OCI-LY1 (cell line): ENCODE measurements around the gene NBL1.

Source experiments
- H2AFZ ChIP-seq: fragments of 200-600 bp; sonication (generic), shearing (Covaris generic); 2 replicates; pipeline ENCODE4 v1.6.0; 2014; ENCODE audit warnings: antibody characterized with exemption, mild to moderate bottlenecking, low read length
- H3F3A ChIP-seq: fragments of 200-600 bp; sonication (generic), shearing (Covaris generic); 2 replicates; pipeline ENCODE4 v1.6.0; 2014; ENCODE audit warnings: mild to moderate bottlenecking, antibody characterized with exemption, low read length, moderate library complexity; ENCODE audit not compliant: insufficient read depth
- H3K27ac ChIP-seq: fragments of 200-600 bp; sonication (generic); 2 replicates; pipeline ENCODE4 v1.5.1; 2014; ENCODE audit warnings: low read length, mixed run types, mild to moderate bottlenecking, low read depth; ENCODE audit not compliant: poor library complexity, severe bottlenecking
- H3K27me3 ChIP-seq: fragments of 200-600 bp; sonication (generic); 2 replicates; pipeline ENCODE4 v1.6.0; 2014; ENCODE audit warnings: antibody characterized with exemption, mild to moderate bottlenecking, low read length, moderate library complexity; ENCODE audit not compliant: insufficient read depth
- H3K36me3 ChIP-seq: fragments of 200-600 bp; sonication (generic); 2 replicates; pipeline ENCODE4 v1.6.1; 2014; ENCODE audit warnings: mild to moderate bottlenecking, antibody characterized with exemption, low read length, moderate library complexity, mixed read lengths; ENCODE audit not compliant: insufficient read depth
- H3K4me1 ChIP-seq: fragments of 200-600 bp; sonication (generic); 2 replicates; pipeline ENCODE4 v1.5.1; 2014; ENCODE audit warnings: mild to moderate bottlenecking, low read length, moderate library complexity; ENCODE audit not compliant: insufficient read depth, severe bottlenecking
- H3K4me2 ChIP-seq: fragments of 200-600 bp; sonication (generic), shearing (Covaris generic); 2 replicates; pipeline ENCODE4 v1.6.1; 2014; ENCODE audit warnings: low read length
- H3K4me3 ChIP-seq: fragments of 200-600 bp; sonication (generic); 2 replicates; pipeline ENCODE4 v1.5.1; 2014; ENCODE audit warnings: low read length, low read depth, mild to moderate bottlenecking, mixed read lengths; ENCODE audit not compliant: poor library complexity, severe bottlenecking
- H3K79me2 ChIP-seq: fragments of 200-600 bp; shearing (Covaris generic); 2 replicates; pipeline ENCODE4 v1.6.1; 2016; ENCODE audit warnings: mixed run types, low read length, mixed read lengths; ENCODE audit not compliant: insufficient read depth
- H3K9ac ChIP-seq: fragments of 200-600 bp; sonication (generic), shearing (Covaris generic); 2 replicates; pipeline ENCODE4 v1.6.1; 2014; ENCODE audit warnings: mild to moderate bottlenecking, low read length, mixed read lengths
- H3K9me2 ChIP-seq: fragments of 200-600 bp; sonication (generic), shearing (Covaris generic); 2 replicates; pipeline ENCODE4 v1.6.1; 2014; ENCODE audit warnings: low read depth, mild to moderate bottlenecking, low read length, mixed read lengths
- H3K9me3 ChIP-seq: fragments of 200-600 bp; shearing (Covaris generic); 2 replicates; pipeline ENCODE4 v1.6.1; 2014; ENCODE audit warnings: low read length, mixed read lengths
- H4K20me1 ChIP-seq: fragments of 200-600 bp; sonication (generic), shearing (Covaris generic); 2 replicates; pipeline ENCODE4 v1.6.0; 2016; ENCODE audit warnings: mild to moderate bottlenecking, low read length; ENCODE audit not compliant: insufficient read depth
- EZH2 ChIP-seq: fragments of 200-600 bp; sonication (generic), shearing (Covaris generic); IDR thresholded peaks from 2 replicates; pipeline ENCODE4 v1.8.0; 2017; ENCODE audit warnings: borderline replicate concordance, mixed run types, mild to moderate bottlenecking, antibody characterized with exemption, low read length, moderate library complexity, mixed read lengths
- TF ChIP-seq, protein P1 (sequence below): fragments of 200-600 bp; sonication (generic), shearing (Covaris generic); IDR thresholded peaks from 2 replicates; pipeline ENCODE4 v1.5.1; 2017; ENCODE audit warnings: mild to moderate bottlenecking, antibody characterized with exemption, low read length, moderate library complexity, mixed read lengths

Gene NBL1

DNA sequence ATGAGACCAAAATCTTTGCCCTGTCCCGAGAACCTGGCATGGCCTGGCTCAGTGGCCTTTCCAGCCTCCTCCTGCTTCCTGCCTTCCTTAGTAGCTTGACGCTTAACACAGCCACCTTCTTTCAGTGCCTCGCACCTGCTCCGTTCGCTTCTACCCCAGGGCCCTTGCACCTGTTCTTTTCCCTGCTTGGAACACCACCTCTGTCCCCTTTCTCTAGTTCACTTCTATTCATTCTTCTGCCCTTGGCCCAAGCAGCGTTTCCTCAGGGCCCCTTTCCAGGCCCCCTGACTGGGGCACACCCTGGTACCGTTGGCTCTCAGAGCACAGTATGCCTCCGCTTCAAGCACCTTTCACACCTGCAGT is 11.6 kb downstream of the NBL1 start:
- Histone ChIP-seq H3K9me3 (no peaks in the 10 kb centered on the region), H3K27ac (no peak overlapping the region), H3F3A (no peaks in the 10 kb centered on the region), H3K4me2 (no peak overlapping the region), H3K4me3 (no peak overlapping the region), H3K9ac (no peak overlapping the region), H4K20me1 (no peaks in the 10 kb centered on the region), H3K4me1 (peaks cover 10% of the 10 kb centered on the region), H3K9me2 (no peaks in the 10 kb centered on the region), H3K79me2 (no peaks in the 10 kb centered on the region), H2AFZ (no peak overlapping the region), H3K36me3 (no peaks in the 10 kb centered on the region), H3K27me3 (no peaks in the 10 kb centered on the region)
- no peak for TF ChIP-seq EZH2
- TF ChIP-seq, protein P1, sequence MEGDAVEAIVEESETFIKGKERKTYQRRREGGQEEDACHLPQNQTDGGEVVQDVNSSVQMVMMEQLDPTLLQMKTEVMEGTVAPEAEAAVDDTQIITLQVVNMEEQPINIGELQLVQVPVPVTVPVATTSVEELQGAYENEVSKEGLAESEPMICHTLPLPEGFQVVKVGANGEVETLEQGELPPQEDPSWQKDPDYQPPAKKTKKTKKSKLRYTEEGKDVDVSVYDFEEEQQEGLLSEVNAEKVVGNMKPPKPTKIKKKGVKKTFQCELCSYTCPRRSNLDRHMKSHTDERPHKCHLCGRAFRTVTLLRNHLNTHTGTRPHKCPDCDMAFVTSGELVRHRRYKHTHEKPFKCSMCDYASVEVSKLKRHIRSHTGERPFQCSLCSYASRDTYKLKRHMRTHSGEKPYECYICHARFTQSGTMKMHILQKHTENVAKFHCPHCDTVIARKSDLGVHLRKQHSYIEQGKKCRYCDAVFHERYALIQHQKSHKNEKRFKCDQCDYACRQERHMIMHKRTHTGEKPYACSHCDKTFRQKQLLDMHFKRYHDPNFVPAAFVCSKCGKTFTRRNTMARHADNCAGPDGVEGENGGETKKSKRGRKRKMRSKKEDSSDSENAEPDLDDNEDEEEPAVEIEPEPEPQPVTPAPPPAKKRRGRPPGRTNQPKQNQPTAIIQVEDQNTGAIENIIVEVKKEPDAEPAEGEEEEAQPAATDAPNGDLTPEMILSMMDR = no peak

- no peaks in the 10 kb centered on the region for H4K20me1 ChIP-seq
- H2AFZ ChIP-seq = no peak overlapping the region
- H3K79me2 ChIP-seq = no peaks in the 10 kb centered on the region
- H3K27me3 ChIP-seq = no peaks in the 10 kb centered on the region
- H3K27ac ChIP-seq = no peak overlapping the region
- H3K4me1 ChIP-seq = peaks cover 10% of the 10 kb centered on the region
- H3K9me2 ChIP-seq = no peaks in the 10 kb centered on the region
- H3K9me3 ChIP-seq = no peaks in the 10 kb centered on the region
- no peak overlapping the region for H3K9ac ChIP-seq
- H3K36me3 ChIP-seq = no peaks in the 10 kb centered on the region
- TF ChIP-seq EZH2 = no peak
- TF ChIP-seq, protein P1 = no peak
- H3F3A ChIP-seq = no peaks in the 10 kb centered on the region
- H3K4me3 ChIP-seq = no peak overlapping the region
- no peak overlapping the region for H3K4me2 ChIP-seq
Measured at GRCh38 chr1:19656134-19656779, 12.1 kb downstream of the NBL1 start.

- H3K9me3 ChIP-seq = no peaks in the 10 kb centered on the region
Measured at GRCh38 chr1:19656780-19657466, 12.8 kb downstream of the NBL1 start.

More at GRCh38 chr1:19656780-19657466, 12.8 kb downstream of the NBL1 start:
- Histone ChIP-seq H3K4me3 (no peak overlapping the region), H3K27me3 (no peaks in the 10 kb centered on the region), H3F3A (no peaks in the 10 kb centered on the region), H2AFZ (no peak overlapping the region), H3K9ac (no peak overlapping the region), H3K79me2 (no peaks in the 10 kb centered on the region), H3K4me2 (no peak overlapping the region), H3K36me3 (no peaks in the 10 kb centered on the region), H4K20me1 (no peaks in the 10 kb centered on the region), H3K27ac (no peak overlapping the region), H3K9me2 (no peaks in the 10 kb centered on the region), H3K4me1 (peaks cover 10% of the 10 kb centered on the region)
- TF ChIP-seq, protein P1 = no peak
- no peak for TF ChIP-seq EZH2
